IMR-90 (cell line): ENCODE measurements around the gene CATSPERB. TPM values are rescaled to one million over a fixed set of nuclear protein-coding genes. Genes with fewer than 3 reads are reported as not detected.

ENCODE experiments used
- ATAC-seq: fragments of 200-7000 bp; cut with Tn5 transposase; 2 replicates; pipeline ENCODE4 v1.9.1; 2020; ENCODE audit warnings: low read depth, mild to moderate bottlenecking, moderate library complexity
- BruUV-seq: library from RNA; stranded (reverse); fragments of 400-500 nt; replicated peaks from 2 replicates; lab custom pipeline; 2021; lab: Mats Ljungman, UMichigan
- CTCF ChIA-PET: fragments of 300-600 bp; formaldehyde crosslinking; extraction: SDS; loops from one replicate; lab custom pipeline; 2021; ENCODE audit warnings: antibody characterized with exemption; lab: Yijun Ruan, JAX
- POLR2A ChIA-PET: fragments of 300-600 bp; sonication (Branson Sonifier 250); formaldehyde crosslinking; loops from one replicate; lab custom pipeline; 2022; ENCODE audit warnings: antibody characterized with exemption; ENCODE audit not compliant: unreplicated experiment; lab: Charles Lee
- DNase-seq: peaks from one replicate; pipeline ENCODE4 v3.0.0; 2013
- H2AFZ ChIP-seq: replicated peaks from 2 replicates; pipeline ENCODE3; 2013; ENCODE audit warnings: low read length, mild to moderate bottlenecking; ENCODE audit not compliant: poor library complexity
- H2AK5ac ChIP-seq: 2 replicates; pipeline ENCODE4 v1.6.1; 2013; ENCODE audit warnings: low read depth, low read length, inconsistent platforms
- H2AK9ac ChIP-seq: replicated peaks from 2 replicates; pipeline ENCODE3; 2013; ENCODE audit warnings: mild to moderate bottlenecking, low read depth, low read length, moderate library complexity; ENCODE audit not compliant: poor library complexity
- H2BK120ac ChIP-seq: 2 replicates; pipeline ENCODE4 v1.6.1; 2013; ENCODE audit warnings: low read depth, low read length, inconsistent platforms
- H2BK15ac ChIP-seq: 3 replicates; pipeline ENCODE4 v1.6.1; 2013; ENCODE audit warnings: low read depth, low read length, inconsistent platforms
- H2BK20ac ChIP-seq: 2 replicates; pipeline ENCODE4 v1.6.1; 2013; ENCODE audit warnings: low read depth, mild to moderate bottlenecking, inconsistent platforms, low read length, moderate library complexity
- H2BK5ac ChIP-seq: 2 replicates; pipeline ENCODE4 v1.6.1; 2013; ENCODE audit warnings: mild to moderate bottlenecking, low read depth, low read length, inconsistent platforms; ENCODE audit not compliant: poor library complexity, severe bottlenecking
- H3K14ac ChIP-seq: replicated peaks from 2 replicates; pipeline ENCODE4 v1.6.1; 2013; ENCODE audit warnings: low read depth, low read length, inconsistent platforms
- H3K18ac ChIP-seq: 2 replicates; pipeline ENCODE4 v1.6.1; 2013; ENCODE audit warnings: low read depth, low read length, control low read depth
- H3K23ac ChIP-seq: 2 replicates; pipeline ENCODE4 v1.6.1; 2013; ENCODE audit warnings: low read depth, low read length, inconsistent platforms
- H3K27ac ChIP-seq: 2 replicates; pipeline ENCODE4 v1.5.1; 2013; ENCODE audit warnings: mild to moderate bottlenecking, control low read depth, low read length; ENCODE audit not compliant: insufficient read depth
- H3K27me3 ChIP-seq: 2 replicates; pipeline ENCODE4 v1.6.1; 2013; ENCODE audit warnings: low read length; ENCODE audit not compliant: control insufficient read depth, insufficient read depth
- H3K36me3 ChIP-seq: 2 replicates; pipeline ENCODE4 v1.6.1; 2013; ENCODE audit warnings: low read length, mixed read lengths; ENCODE audit not compliant: control insufficient read depth, insufficient read depth
- H3K4ac ChIP-seq: 2 replicates; pipeline ENCODE4 v1.6.1; 2013; ENCODE audit warnings: low read depth, low read length, inconsistent platforms
- H3K4me1 ChIP-seq: 2 replicates; pipeline ENCODE4 v1.6.1; 2013; ENCODE audit warnings: low read length, mixed read lengths; ENCODE audit not compliant: control insufficient read depth, insufficient read depth
- H3K4me2 ChIP-seq: 2 replicates; pipeline ENCODE4 v1.6.1; 2013; ENCODE audit warnings: low read depth, mild to moderate bottlenecking, control low read depth, low read length, moderate library complexity
- H3K4me3 ChIP-seq: 2 replicates; pipeline ENCODE4 v1.5.1; 2013; ENCODE audit warnings: low read depth, mild to moderate bottlenecking, control low read depth, low read length, moderate library complexity; ENCODE audit not compliant: insufficient read depth
- H3K56ac ChIP-seq: 2 replicates; pipeline ENCODE4 v1.6.1; 2013; ENCODE audit warnings: low read length, inconsistent platforms; ENCODE audit not compliant: insufficient read depth; ENCODE audit errors: extremely low read depth
- H3K79me1 ChIP-seq, 2 experiments: 2 replicates each; pipeline ENCODE4 v1.6.1; 2013; ENCODE audit warnings: low read length in 2 of 2, inconsistent platforms in 1 of 2, low read depth in 1 of 2
- H3K9ac ChIP-seq: 2 replicates; pipeline ENCODE4 v1.6.1; 2013; ENCODE audit warnings: low read depth, low read length, control low read depth
- H3K9me1 ChIP-seq: 2 replicates; pipeline ENCODE4 v1.6.1; 2013; ENCODE audit warnings: low read length, inconsistent platforms; ENCODE audit not compliant: insufficient read depth
- H3K9me3 ChIP-seq: 2 replicates; pipeline ENCODE4 v1.6.1; 2013; ENCODE audit warnings: low read length; ENCODE audit not compliant: control insufficient read depth, insufficient read depth
- H4K20me1 ChIP-seq: 2 replicates; pipeline ENCODE4 v1.6.1; 2013; ENCODE audit warnings: low read length, inconsistent platforms; ENCODE audit not compliant: insufficient read depth
- H4K5ac ChIP-seq: 2 replicates; pipeline ENCODE4 v1.6.1; 2013; ENCODE audit warnings: mild to moderate bottlenecking, low read depth, low read length, control low read depth
- H4K8ac ChIP-seq, 2 experiments: 2 replicates each; pipeline ENCODE4 v1.6.1; 2013; ENCODE audit warnings: low read depth in 2 of 2, low read length in 2 of 2, control low read depth in 1 of 2, inconsistent platforms in 1 of 2
- H4K91ac ChIP-seq: 2 replicates; pipeline ENCODE4 v1.6.1; 2013; ENCODE audit warnings: low read depth, low read length, inconsistent platforms; ENCODE audit not compliant: insufficient read depth
- BHLHE40 ChIP-seq: fragments of 150-350 bp; IDR thresholded peaks from 2 replicates; pipeline ENCODE4 v1.6.1; 2016; ENCODE audit warnings: mild to moderate bottlenecking, low read depth, low read length
- CEBPB ChIP-seq: IDR thresholded peaks from 2 replicates; pipeline ENCODE4 v1.6.1; 2012; ENCODE audit warnings: low read depth, low read length, improper control_type of control experiment
- CHD1 ChIP-seq: IDR thresholded peaks from 2 replicates; pipeline ENCODE4 v1.6.1; 2012; ENCODE audit warnings: low read depth, low read length, improper control_type of control experiment
- CTCF ChIP-seq: conservative IDR thresholded peaks from 2 replicates; pipeline ENCODE4 v1.5.1; 2012; ENCODE audit warnings: mild to moderate bottlenecking, low read depth, low read length, improper control_type of control experiment
- ELK1 ChIP-seq: fragments of 150-350 bp; IDR thresholded peaks from 2 replicates; pipeline ENCODE4 v1.6.1; 2016; ENCODE audit warnings: low read depth, mild to moderate bottlenecking, low read length, moderate library complexity, borderline replicate concordance
- FOS ChIP-seq: fragments of 150-350 bp; IDR thresholded peaks from 2 replicates; pipeline ENCODE4 v1.6.1; 2016; ENCODE audit warnings: low read depth, low read length
- MAFK ChIP-seq: IDR thresholded peaks from 2 replicates; pipeline ENCODE4 v1.6.1; 2012; ENCODE audit warnings: low read depth, low read length, improper control_type of control experiment
- MAZ ChIP-seq: IDR thresholded peaks from 2 replicates; pipeline ENCODE4 v1.6.1; 2012; ENCODE audit warnings: low read depth, mild to moderate bottlenecking, low read length, improper control_type of control experiment, moderate library complexity, borderline replicate concordance
- MXI1 ChIP-seq: IDR thresholded peaks from 2 replicates; pipeline ENCODE4 v1.6.1; 2012; ENCODE audit warnings: low read depth, mild to moderate bottlenecking, low read length, moderate library complexity, borderline replicate concordance
- NFE2L2 ChIP-seq: fragments of 150-350 bp; IDR thresholded peaks from 2 replicates; pipeline ENCODE4 v1.6.1; 2016; ENCODE audit warnings: low read depth, mild to moderate bottlenecking, low read length
- POLR2A ChIP-seq: IDR thresholded peaks from 2 replicates; pipeline ENCODE4 v1.6.1; 2012; ENCODE audit warnings: mild to moderate bottlenecking, low read depth, low read length
- RAD21 ChIP-seq: IDR thresholded peaks from 2 replicates; pipeline ENCODE4 v1.6.1; 2012; ENCODE audit warnings: low read length, improper control_type of control experiment
- RCOR1 ChIP-seq: IDR thresholded peaks from 2 replicates; pipeline ENCODE4 v1.6.1; 2012; ENCODE audit warnings: mild to moderate bottlenecking, low read length, improper control_type of control experiment; ENCODE audit not compliant: insufficient replicate concordance
- RFX5 ChIP-seq: IDR thresholded peaks from 2 replicates; pipeline ENCODE4 v1.8.0; 2012; ENCODE audit warnings: low read depth, mild to moderate bottlenecking, low read length, moderate library complexity
- SMC3 ChIP-seq: fragments of 150-350 bp; IDR thresholded peaks from 2 replicates; pipeline ENCODE4 v1.6.1; 2016; ENCODE audit warnings: low read depth, mild to moderate bottlenecking, antibody characterized with exemption, low read length, moderate library complexity
- USF2 ChIP-seq: fragments of 150-350 bp; IDR thresholded peaks from 2 replicates; pipeline ENCODE4 v1.6.1; 2017; ENCODE audit warnings: mild to moderate bottlenecking, antibody characterized with exemption, low read length, low read depth
- WGBS, 2 experiments: methylation state at CpG; one replicate each; pipeline versions ENCODE4 v1.1.5 to v1.1.7; 2013; ENCODE audit warnings: missing lambda C conversion rate in 2 of 2; ENCODE audit not compliant: insufficient read length in 1 of 2; ENCODE audit errors: extremely low coverage in 2 of 2; 5-methylcytosine and 5-hydroxymethylcytosine counted together
- dilution Hi-C: fragments of 300-500 bp; cut with HindIII; formaldehyde crosslinking; loops from one replicate; pipeline ENCODE4 v1.14.3; 2018; ENCODE audit warnings: low sequenced_read_pairs; ENCODE audit not compliant: unreplicated experiment
- in situ Hi-C: fragments of 300-500 bp; cut with MboI; formaldehyde crosslinking; loops from 3 replicates; pipeline ENCODE4 v1.14.3; 2019; ENCODE audit warnings: low sequenced_read_pairs, inconsistent platforms, mixed read lengths
- intact Hi-C: fragments of 100-400 bp; cut with micrococcal nuclease; formaldehyde crosslinking; loops from 2 replicates; pipeline ENCODE4 v1.10.0; 2022
- polyA plus RNA-seq, 3 experiments: library from polyadenylated mRNA; depleted of rRNA; stranded (reverse); fragments of >200 nt; gene quantifications; 2 replicates each; pipeline ENCODE4 v1.2.3, GENCODE V29; 2012; ENCODE audit warnings: low replicate concordance in 1 of 3
- total RNA-seq: library from RNA; depleted of rRNA; stranded (reverse); fragments of >200 nt; gene quantifications from 2 replicates; pipeline ENCODE4 v1.2.3, GENCODE V29; 2012

Gene CATSPERB
- total and polyA plus RNA-seq, 2 of the 4 experiments (the other 2 are of a cell fraction): not detected

GRCh38 chr14:91545946-91546716, 185.8 kb downstream of the CATSPERB start:
- intact Hi-C loops: no loop called here
- no peaks in the 10 kb centered on the region for H3K4me1 ChIP-seq
- no peak overlapping the region for H3K14ac ChIP-seq
- H2AFZ ChIP-seq: no peak overlapping the region
- POLR2A ChIA-PET: no interaction called here
- H4K8ac ChIP-seq: no peak overlapping the region
- CTCF ChIA-PET: no interaction called here
- no peak overlapping the region for H2BK5ac ChIP-seq
- H3K36me3 ChIP-seq: no peaks in the 10 kb centered on the region
- no peak overlapping the region for H3K4me2 ChIP-seq
- H3K56ac ChIP-seq: no peak overlapping the region
- no peak overlapping the region for H2BK120ac ChIP-seq
- H2AK5ac ChIP-seq: no peak overlapping the region
- DNase-seq (no peak), ATAC-seq (no peak)
- H3K4me3 ChIP-seq: no peak overlapping the region
- no peaks in the 10 kb centered on the region for H3K9me1 ChIP-seq
- in situ Hi-C loops: no loop called here
- no peak overlapping the region for H3K23ac ChIP-seq
- H3K4ac ChIP-seq: no peak overlapping the region
- no peak overlapping the region for H2BK20ac ChIP-seq
- WGBS, 2 experiments: no CpG with 5 or more reads among the region's 5 CpGs
- H4K91ac ChIP-seq: no peak overlapping the region
- no peaks in the 10 kb centered on the region for H3K9me3 ChIP-seq
- no peaks in the 10 kb centered on the region for H3K27me3 ChIP-seq
- no peak overlapping the region for H4K5ac ChIP-seq
- no peak overlapping the region for H3K9ac ChIP-seq
- no peaks in the 10 kb centered on the region for H4K20me1 ChIP-seq
- no peak overlapping the region for H3K18ac ChIP-seq
- H3K79me1 ChIP-seq: no peaks in the 10 kb centered on the region
- H2BK15ac ChIP-seq: no peak overlapping the region
- no TSS peak for BruUV-seq
- no peak overlapping the region for H3K27ac ChIP-seq
- TF ChIP-seq MAZ: no peak
- TF ChIP-seq RFX5: no peak
- TF ChIP-seq BHLHE40: no peak
- no peak for TF ChIP-seq MXI1
- TF ChIP-seq CHD1: no peak
- no peak for TF ChIP-seq RCOR1
- no peak for TF ChIP-seq SMC3
- no peak for TF ChIP-seq CTCF
- no peak for TF ChIP-seq CEBPB
- TF ChIP-seq ELK1: no peak
- no peak for TF ChIP-seq NFE2L2
- no peak for TF ChIP-seq MAFK
- TF ChIP-seq RAD21: no peak
- no peak for TF ChIP-seq POLR2A
- TF ChIP-seq USF2: no peak
- TF ChIP-seq FOS: no peak
- no peak overlapping the region for H2AK9ac ChIP-seq
- dilution Hi-C loops: no loop called here
